ENCODE results near the gene PALM3.
"Not testable (repeated sequence)": the region's sequence is repeated elsewhere in the genome, so short reads cannot be mapped to it uniquely, and the experiment has no call there.

PALM3 gene

DNA sequence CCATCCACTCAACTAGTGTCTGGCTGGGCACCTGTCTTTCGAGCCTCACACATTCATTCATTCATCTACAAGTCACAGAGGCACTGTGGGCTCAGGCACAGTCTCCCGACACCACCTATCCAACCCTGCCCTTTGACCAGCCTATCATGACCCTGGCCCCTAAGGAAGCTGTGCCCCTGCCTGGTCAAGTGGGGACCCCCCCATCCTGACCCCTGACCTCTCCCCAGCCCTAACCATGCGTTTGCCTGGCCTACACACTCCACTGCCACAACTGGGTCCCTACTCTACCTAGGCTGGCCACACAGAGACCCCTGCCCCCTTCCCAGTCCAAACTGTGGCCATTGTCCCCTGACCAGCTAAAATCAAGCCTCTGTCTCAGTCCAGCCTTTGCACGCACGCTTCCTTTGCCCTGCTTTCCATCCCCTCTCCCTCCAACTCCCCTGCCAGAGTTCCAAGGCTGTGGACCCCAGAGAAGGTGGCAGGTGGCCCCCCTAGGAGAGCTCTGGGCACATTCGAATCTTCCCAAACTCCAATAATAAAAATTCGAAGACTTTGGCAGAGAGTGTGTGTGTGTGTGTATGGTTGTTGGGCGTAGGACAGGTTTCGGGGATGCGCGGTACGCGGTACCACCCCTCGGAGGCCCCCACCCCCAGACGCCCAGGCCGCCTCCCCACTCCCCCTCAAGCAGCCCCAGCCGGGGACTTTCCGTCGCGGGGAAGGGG lies 30.7 kb downstream of the PALM3 start:
- no peak for DNase-seq

DNA sequence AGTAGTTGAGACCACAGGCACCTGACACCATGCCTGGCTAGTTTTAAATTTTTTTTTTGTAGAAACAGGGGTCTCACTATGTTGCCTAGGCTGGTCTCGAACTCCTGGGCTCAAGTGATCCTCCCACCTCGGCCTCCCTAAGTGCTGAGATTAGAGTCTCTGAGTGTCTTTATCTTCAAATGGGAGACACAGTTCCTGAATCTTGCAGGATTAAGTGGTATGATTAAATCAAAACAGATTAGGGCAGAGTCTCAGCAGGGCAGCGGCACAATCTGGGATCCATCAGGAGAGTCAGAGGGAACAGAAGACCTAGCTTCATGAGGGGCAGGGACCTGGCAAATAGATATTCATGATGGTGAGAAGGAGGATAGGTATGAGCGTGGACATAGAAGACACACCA lies 33.0 kb downstream of the PALM3 start:
- DNase-seq, result no peak

DNA sequence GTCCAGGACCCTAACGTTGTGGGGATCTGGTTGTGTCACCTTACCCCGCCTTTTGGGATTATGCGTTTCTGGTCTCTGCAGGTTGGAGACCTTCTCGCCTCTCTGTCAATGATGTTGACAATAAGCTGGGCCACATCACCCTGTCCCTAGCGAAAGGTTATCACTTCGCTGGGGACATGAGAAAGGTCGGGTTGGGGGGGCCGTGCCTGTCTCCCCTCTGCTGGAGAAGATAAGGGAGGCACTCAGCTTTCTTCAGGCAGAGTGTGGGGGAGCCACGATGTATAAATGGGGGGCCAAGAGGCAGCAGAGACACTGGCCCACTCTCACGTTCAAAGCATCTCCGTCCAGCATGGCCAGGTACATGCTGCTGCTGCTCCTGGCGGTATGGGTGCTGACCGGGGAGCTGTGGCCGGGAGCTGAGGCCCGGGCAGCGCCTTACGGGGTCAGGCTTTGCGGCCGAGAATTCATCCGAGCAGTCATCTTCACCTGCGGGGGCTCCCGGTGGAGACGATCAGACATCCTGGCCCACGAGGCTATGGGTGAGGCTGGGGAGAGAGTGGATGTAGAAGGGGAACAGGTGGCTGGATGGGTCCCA lies 33.9 kb downstream of the PALM3 start, which contains the start of gene RLN3:
TSS of gene RLN3 (plus strand) at position 293 of the 595 bp plus-strand sequence. CDS start at position 350, 57 bp downstream.
- DNase-seq, result no peak

DNA sequence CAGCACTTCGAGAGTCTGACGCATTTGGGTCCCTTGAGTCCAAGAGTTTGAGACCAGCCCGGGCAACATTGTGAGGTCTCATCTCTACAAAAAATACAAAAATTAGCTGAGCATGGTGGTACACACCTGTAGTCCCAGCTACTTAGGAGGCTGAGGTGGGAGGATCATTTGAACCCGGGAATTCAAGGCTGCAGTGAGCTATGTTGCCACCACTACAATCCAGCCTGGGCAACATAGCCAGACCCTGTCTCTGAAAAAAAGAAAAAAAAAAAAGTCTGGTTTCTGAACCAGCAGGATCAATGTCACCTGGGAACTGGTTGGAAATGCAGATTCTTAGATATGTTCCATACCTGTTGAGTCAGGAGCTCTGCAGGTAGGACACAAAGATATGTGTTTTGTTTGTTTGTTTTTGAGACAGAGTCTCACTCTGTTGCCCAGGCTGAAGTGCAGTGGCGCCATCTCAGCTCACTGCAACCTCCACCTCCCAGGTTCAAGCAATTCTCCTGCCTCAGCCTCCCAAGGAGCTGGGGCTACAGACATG lies 35.2 kb downstream of the PALM3 start:
- DNase-seq, result not testable (repeated sequence)

DNA sequence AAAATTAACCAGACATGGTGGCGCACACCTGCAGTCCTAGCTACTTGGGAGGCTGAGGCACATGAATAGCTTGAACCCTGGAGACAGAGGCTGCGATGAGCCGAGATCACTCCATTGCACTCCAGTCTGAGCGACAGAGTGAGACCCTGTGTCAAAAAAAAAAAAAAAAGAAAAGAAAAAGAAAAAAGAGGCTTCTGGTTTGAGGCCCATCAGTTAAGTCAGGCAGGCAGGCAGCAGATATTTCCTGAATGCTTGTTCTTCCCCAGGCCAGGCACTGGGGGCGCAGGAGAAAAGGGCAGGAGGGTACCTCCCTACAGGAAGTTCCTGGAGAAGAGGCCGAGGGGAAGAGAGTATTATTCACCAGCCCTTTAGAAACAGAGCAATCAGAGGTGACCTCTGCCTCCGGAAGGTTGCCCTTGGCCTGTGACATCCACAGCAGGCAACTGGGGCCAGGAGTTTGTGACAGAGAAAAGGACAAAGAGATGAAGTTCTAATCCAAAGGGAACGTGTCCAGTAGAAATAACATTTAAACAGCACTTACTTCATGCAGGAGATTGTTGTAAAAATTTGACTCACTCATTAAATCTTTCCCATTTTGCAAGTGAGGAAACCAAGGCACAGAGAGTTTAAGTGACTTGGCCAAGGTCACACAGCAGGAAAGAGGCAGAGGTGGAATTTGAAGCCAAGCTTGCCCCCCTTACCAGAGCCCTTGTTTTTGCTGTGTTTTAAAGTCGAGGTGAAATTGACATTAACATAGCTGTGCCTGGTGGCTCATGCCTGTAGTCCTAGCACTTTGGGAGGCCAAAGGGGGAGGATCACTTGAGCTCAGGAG lies 38.3 kb downstream of the PALM3 start:
- peak; percentile 78 for DNase-seq

DNA sequence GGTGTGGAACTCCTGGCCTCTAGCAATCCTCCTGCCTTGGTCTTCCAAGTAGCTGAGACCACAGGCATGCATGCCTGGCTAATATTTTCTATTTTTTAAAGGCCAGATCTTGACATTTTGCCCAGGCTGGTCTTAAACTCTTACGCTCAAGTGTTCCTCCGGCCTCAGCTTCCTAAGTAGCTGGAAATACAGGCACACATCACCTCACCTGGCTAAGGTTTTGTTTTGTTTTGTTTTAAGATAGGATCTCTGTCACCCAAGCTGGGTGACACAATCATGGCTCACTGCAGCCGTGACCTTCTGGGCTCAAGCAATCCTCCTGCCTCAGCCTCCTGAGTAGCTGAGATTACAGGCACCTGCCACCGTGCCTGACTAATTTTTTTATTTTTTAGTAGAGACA lies 39.4 kb downstream of the PALM3 start:
- DNase-seq, result no peak

DNA sequence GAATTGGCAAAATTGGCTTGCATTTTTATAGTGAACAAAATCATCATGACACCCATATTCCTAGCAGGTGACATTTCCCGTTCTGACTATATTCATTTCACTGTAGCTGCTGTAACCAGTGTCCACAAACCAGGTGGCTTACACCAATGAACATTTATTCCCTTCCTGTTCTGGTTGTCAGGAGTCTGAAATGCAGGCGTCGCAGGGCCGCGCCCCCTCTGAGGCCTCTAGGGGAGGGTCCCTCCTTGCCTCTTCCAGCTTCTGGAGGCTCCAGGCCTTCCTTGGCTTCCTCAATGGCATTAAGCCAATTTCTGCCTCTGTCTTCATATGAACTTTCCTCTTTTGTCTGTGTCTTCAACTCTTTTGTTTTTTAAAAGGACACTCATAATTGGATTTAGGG lies 40.4 kb downstream of the PALM3 start:
- DNase-seq, result no peak

DNA sequence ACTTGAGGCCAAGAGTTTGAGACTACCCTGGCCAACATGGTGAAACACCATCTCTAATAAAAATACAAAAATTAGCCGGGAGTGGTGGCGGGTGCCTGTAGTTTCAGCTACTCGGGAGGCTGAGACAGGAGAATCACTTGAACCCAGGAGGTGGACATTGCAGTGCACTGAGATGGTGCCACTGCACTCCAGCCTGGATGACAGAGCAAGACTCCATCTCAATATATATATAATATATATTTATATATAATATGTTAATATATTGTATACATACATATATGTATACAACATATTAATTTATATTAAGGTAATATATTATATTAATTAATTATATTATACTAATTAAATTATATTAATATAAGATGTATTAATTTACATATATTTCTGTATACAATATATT lies 42.1 kb downstream of the PALM3 start:
- DNase-seq, result not testable (repeated sequence)

DNA sequence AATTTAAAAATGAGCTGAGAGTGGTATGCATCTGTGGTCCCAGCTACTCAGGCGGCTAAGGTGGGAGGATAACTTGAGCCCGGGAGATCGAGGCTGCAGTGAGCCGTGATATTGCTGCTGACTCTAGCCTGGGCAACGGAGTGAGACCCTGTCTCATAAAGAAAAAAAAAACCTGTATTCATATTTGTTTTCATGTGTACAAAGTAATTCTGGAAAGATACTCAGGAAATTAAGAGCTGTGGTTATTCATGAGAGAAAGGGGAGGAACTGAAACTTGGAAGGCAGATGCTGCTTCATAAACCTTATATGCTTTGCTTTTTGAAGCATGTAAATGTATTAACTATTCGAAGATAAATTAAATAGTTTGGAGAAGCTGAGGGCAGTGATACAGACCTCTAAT lies 42.8 kb downstream of the PALM3 start:
- peak; percentile 40 for DNase-seq

DNA sequence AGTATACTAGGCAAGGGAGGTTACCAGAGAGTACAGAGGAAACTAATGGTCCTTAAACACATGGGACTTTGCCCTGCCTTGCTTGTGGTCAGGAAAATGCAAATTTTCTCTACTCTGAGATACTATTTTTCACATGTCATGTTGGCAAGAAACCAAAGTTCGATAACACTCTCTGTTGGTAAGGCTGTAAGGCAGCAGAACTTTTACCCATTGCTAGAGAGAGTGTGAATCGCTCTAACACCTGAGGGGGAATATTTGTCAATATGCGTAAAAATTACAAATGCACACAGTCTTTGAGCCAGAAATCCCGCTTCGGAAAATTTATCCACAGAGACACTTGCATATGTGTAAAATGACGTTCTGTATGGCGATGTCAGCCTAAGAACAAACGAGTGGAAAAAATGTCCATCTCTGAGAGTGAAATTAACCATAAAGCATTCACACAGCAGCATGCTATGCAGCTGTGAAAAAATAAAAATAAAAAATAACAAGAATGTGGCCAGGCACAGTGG lies 46.3 kb downstream of the PALM3 start:
- DNase-seq, result no peak

DNA sequence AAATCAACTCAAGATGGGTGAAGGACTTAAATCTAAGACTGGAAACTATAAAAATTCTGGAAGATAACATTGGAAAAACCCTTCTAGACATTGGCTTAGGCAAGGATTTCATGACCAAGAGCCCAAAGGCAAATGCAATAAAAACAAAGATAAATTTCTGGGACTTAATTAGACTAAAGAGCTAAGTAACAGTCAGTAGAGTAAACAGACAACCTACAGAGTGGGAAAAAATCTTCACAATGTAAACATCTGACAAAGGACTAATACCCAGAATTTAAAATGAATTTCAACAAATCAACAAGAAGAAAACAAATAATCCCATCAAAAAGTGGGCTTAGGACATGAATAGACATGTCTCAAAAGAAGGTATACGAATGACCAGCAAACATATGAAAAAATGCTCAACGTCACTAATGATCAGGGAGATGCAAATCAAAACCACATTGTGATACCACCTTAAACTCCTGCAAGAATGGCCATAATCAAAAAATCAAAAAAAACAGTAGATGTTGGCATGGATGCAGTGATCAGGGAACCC lies 49.4 kb downstream of the PALM3 start:
- DNase-seq, result no peak

DNA sequence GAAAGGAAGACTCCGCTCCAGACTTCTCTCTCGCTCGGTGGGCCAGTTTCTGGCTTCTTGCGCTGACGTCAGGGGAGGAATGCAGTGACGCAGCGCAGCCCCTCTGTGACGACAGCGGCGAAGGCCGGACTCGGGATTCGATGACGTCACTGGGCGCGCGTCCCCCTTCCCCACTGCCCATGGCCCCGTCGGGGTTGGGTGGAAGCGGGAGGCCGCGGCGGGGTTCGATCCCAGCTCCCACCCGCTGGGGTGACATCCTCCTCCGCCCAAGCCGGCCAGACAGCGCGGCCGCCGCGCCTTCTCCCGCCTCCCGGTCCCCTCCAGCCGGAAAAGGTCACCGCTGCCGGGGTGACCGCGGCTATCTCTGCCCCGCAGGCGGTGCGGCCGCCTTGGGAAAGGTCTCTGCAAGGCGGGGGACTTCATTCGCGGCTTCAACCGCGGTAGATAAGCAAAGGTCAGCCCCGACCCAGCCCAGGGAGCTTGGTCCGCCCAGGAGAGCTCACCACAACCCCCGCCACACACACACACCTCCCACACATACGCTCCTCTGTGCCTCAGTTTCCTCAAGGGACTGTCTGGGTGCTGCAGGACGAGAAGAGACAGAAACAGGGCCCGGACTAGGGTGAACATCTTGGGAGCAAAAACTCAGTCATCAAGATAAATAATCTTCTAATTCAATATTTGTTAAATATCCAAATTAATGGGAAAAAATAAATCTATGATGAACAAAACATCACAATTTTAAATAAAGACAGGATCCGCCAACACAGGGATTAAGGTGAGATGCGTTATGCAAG lies 54.9 kb downstream of the PALM3 start:
- DNase-seq, result no peak

DNA sequence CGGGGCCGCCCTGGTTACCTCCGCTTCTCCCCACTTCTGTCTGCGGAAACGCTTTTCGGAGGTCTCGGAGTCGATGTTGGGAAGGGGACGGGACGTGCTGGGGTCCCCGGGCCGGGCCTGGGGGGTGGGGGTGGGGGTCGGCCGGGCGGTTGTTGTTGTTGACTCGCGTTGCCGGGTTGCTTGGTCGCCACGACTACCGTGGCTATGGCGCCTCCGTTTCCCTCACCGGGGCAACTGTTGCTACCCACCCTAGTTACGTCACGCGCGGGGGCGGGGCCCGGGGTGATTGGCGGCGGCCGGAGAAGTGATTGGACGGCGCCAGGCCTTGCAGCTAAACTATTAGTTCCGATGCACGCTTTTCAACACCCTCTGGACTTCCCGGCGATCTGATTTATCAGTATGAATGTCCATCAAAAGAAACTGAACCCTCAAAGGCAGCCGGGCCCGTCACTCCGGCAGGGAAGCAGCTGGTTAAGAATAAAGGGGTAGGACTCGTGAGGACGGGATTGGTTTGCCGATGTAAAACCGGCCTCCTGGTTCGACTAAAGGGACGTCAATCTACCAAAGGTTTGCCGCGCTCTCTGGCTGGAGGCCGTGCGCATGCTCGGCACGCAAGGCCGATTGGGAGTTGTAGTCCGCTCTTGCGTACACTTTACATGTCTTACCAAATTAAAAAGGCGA lies 55.7 kb downstream of the PALM3 start, which contains the start of gene RFX1:
TSS of gene RFX1 (minus strand) at position 236 of the 681 bp plus-strand sequence. CDS start 12,477 bp downstream, outside the sequence.
- DNase-seq, result peak; percentile 99

DNA sequence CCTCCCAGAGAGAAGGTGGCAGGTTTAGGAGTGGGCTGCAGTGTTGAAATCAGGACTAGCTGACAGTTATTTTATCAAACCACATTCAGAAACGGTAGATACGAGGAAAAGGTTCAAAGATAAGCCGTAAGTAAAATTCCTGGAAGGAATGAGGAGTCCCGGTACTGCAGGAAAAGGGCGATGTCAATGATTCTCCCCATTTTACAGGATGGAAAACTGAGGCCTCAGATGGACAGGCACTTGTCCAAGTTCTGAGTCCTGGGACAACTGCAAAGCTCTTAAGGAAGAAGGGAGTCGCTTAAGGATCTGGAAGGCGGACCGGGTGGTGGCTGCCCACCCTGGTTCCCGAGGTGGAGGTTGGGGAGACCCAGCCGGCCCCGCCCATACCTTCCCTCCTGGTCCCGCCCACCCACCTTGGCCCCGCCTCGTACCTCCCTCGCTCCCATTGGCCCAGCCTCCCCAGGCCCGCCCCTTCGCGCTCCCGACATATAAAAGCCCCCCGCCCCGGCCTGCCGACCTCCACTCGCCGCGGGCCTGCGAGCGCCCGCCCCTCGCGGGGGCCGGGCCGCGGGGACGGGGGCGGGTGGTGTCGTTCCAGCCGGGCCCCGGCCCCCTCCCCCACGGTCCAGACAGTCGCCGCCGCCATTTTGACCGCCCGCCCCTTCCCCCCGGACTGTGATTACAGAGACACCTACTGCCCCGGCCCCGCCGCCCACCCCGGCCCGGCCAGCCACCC lies 56.4 kb downstream of the PALM3 start:
- peak; percentile 90 for DNase-seq

DNA sequence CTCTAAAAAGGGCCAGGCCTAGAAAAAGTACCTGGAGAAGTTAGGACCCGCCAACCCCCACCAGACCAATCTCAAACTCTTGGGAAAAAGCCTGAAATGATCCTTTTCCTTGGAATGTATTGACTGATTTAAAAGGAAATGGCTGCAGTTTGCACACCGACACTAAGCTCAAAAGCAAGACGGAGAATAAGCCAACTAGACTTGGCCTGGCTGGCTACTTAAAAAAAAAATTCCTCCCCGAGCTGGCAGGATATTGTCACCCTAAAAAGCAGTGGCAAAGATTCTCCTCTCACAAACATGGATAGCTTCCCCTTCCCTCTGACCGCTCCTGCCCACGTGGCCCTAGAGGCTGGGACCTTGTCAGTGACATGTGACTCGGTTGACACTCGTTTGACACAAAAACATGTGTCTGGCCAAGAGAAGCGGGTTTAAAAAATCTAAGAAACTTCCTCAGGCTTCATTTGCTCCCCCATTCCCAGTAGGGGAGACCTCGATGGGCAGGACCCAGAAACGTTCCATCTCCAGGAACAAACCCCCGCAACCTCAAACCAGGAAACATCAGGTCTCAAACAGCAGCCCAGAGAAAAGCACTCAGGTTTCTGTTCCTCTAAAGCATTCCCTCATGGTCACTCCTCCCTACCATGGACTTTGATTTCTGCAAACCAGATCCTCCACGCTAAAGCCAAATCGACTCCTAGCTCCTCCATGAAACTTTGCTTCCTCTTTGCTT lies 57.1 kb downstream of the PALM3 start:
- peak; percentile 86 for DNase-seq
